MM.1S (cell line): ENCODE results near the gene CA10.

Experiments used
- DNase-seq: peaks from one replicate; pipeline ENCODE4 v3.0.0-alpha.2; 2015
- H2AFZ ChIP-seq: fragments of 300-600 bp; sonication (generic); 2 replicates; pipeline ENCODE4 v1.6.0; 2016; ENCODE audit warnings: antibody characterized with exemption, low read length
- H3F3A ChIP-seq: fragments of 300-600 bp; sonication (generic); 2 replicates; pipeline ENCODE4 v1.6.1; 2016; ENCODE audit warnings: mild to moderate bottlenecking, antibody characterized with exemption, low read length, moderate library complexity, mixed read lengths; ENCODE audit not compliant: insufficient read depth
- H3K27ac ChIP-seq: fragments of 300-600 bp; sonication (generic); 2 replicates; pipeline ENCODE4 v1.5.1; 2016; ENCODE audit warnings: mild to moderate bottlenecking, low read length
- H3K27me3 ChIP-seq: fragments of 300-600 bp; sonication (generic); replicated peaks from 2 replicates; pipeline ENCODE4 v1.6.0; 2016; ENCODE audit warnings: low read length; ENCODE audit not compliant: insufficient read depth
- H3K36me3 ChIP-seq: fragments of 300-600 bp; sonication (generic); replicated peaks from 2 replicates; pipeline ENCODE4 v1.6.1; 2016; ENCODE audit warnings: mild to moderate bottlenecking, low read length, mixed read lengths; ENCODE audit not compliant: insufficient read depth
- H3K4me1 ChIP-seq: fragments of 300-600 bp; sonication (generic); 2 replicates; pipeline ENCODE4 v1.6.1; 2016; ENCODE audit warnings: low read length, mixed read lengths
- H3K4me2 ChIP-seq: fragments of 300-600 bp; sonication (generic); 2 replicates; pipeline ENCODE4 v1.6.0; 2016; ENCODE audit warnings: low read depth, low read length
- H3K4me3 ChIP-seq: fragments of 300-600 bp; sonication (generic); 2 replicates; pipeline ENCODE4 v1.5.1; 2016; ENCODE audit warnings: low read length, mixed read lengths
- H3K79me2 ChIP-seq: fragments of 300-600 bp; sonication (generic); 2 replicates; pipeline ENCODE4 v1.6.1; 2016; ENCODE audit warnings: mixed run types, low read length, mixed read lengths
- H3K9ac ChIP-seq: fragments of 300-600 bp; sonication (generic); 2 replicates; pipeline ENCODE4 v1.6.1; 2016; ENCODE audit warnings: low read length, mixed read lengths
- H3K9me2 ChIP-seq: fragments of 300-600 bp; sonication (generic); replicated peaks from 2 replicates; pipeline ENCODE4 v1.6.1; 2016; ENCODE audit warnings: mild to moderate bottlenecking, low read length, mixed read lengths; ENCODE audit not compliant: insufficient read depth
- H3K9me3 ChIP-seq: fragments of 300-600 bp; sonication (generic); replicated peaks from 2 replicates; pipeline ENCODE4 v1.6.1; 2016; ENCODE audit warnings: mild to moderate bottlenecking, low read length, mixed read lengths; ENCODE audit not compliant: insufficient read depth
- H4K20me1 ChIP-seq: fragments of 300-600 bp; sonication (generic); 2 replicates; pipeline ENCODE4 v1.6.1; 2016; ENCODE audit warnings: mild to moderate bottlenecking, low read length, moderate library complexity, mixed read lengths; ENCODE audit not compliant: insufficient read depth
- CTCF ChIP-seq: fragments of 300-600 bp; sonication (generic); IDR thresholded peaks from 2 replicates; pipeline ENCODE4 v1.5.1; 2016; ENCODE audit warnings: antibody characterized with exemption, low read length, mixed read lengths
- EZH2 ChIP-seq: fragments of 300-600 bp; sonication (generic); optimal IDR thresholded peaks from 2 replicates; pipeline ENCODE3; 2017; ENCODE audit warnings: low read depth, mild to moderate bottlenecking, antibody characterized with exemption, low read length, mixed read lengths
- EZH2phosphoT487 ChIP-seq: fragments of 300-600 bp; sonication (generic); IDR thresholded peaks from 2 replicates; pipeline ENCODE4 v1.6.1; 2018; ENCODE audit warnings: antibody characterized with exemption, low read length

Gene CA10

GRCh38 chr17:51685287-51685909, 473.1 kb downstream of the CA10 start:
- Histone ChIP-seq H3K9me3 (no peaks in the 10 kb centered on the region), H4K20me1 (no peaks in the 10 kb centered on the region), H3K27ac (no peak overlapping the region), H3F3A (no peaks in the 10 kb centered on the region), H3K4me3 (no peak overlapping the region), H2AFZ (no peak overlapping the region), H3K4me2 (no peak overlapping the region), H3K36me3 (no peaks in the 10 kb centered on the region), H3K79me2 (no peaks in the 10 kb centered on the region), H3K27me3 (no peaks in the 10 kb centered on the region), H3K4me1 (peaks cover 21% of the 10 kb centered on the region), H3K9ac (no peak overlapping the region), H3K9me2 (no peaks in the 10 kb centered on the region)
- TF ChIP-seq CTCF, result no peak
- TF ChIP-seq EZH2phosphoT487, result no peak
- no peak for TF ChIP-seq EZH2
- no peak for DNase-seq

GRCh38 chr17:51684214-51684613, 474.3 kb downstream of the CA10 start:
- no peaks in the 10 kb centered on the region for H3K27me3 ChIP-seq
- H3K9me3 ChIP-seq, result no peaks in the 10 kb centered on the region
- no peaks in the 10 kb centered on the region for H3K79me2 ChIP-seq
- no peak overlapping the region for H3K4me2 ChIP-seq
- no peak overlapping the region for H3K27ac ChIP-seq
- H3K4me3 ChIP-seq, result no peak overlapping the region
- no peak overlapping the region for H3K9ac ChIP-seq
- DNase-seq, result no peak
- H3K9me2 ChIP-seq, result no peaks in the 10 kb centered on the region
- no peak for TF ChIP-seq EZH2
- TF ChIP-seq EZH2phosphoT487, result no peak
- no peak for TF ChIP-seq CTCF
- no peaks in the 10 kb centered on the region for H3F3A ChIP-seq
- no peaks in the 10 kb centered on the region for H3K36me3 ChIP-seq
- no peak overlapping the region for H2AFZ ChIP-seq
- H3K4me1 ChIP-seq, result peaks cover 21% of the 10 kb centered on the region
- H4K20me1 ChIP-seq, result no peaks in the 10 kb centered on the region

- no peaks in the 10 kb centered on the region for H3K36me3 ChIP-seq
- TF ChIP-seq EZH2 (no peak), CTCF (no peak), EZH2phosphoT487 (no peak)
- no peaks in the 10 kb centered on the region for H3K9me3 ChIP-seq
- H3K4me2 ChIP-seq, result no peak overlapping the region
- H3K9me2 ChIP-seq, result no peaks in the 10 kb centered on the region
- H3K4me3 ChIP-seq, result no peak overlapping the region
- H3K79me2 ChIP-seq, result no peaks in the 10 kb centered on the region
- no peak for DNase-seq
- no peaks in the 10 kb centered on the region for H3F3A ChIP-seq
- H4K20me1 ChIP-seq, result no peaks in the 10 kb centered on the region
- H3K4me1 ChIP-seq, result peaks cover 21% of the 10 kb centered on the region
- H3K27ac ChIP-seq, result no peak overlapping the region
- no peaks in the 10 kb centered on the region for H3K27me3 ChIP-seq
- no peak overlapping the region for H3K9ac ChIP-seq
- H2AFZ ChIP-seq, result no peak overlapping the region
Observed at GRCh38 chr17:51683291-51683690, 475.2 kb downstream of the CA10 start.
